Panc1 (cell line): ENCODE results near the gene FBXO9. TPM values are rescaled to one million over a fixed set of nuclear protein-coding genes. Genes with fewer than 3 reads are reported as not detected.

Source experiments
- ATAC-seq: fragments of 200-7000 bp; cut with Tn5 transposase; 2 replicates; pipeline ENCODE4 v1.9.1; 2020; ENCODE audit warnings: mild to moderate bottlenecking, moderate library complexity
- BruUV-seq: library from RNA; stranded (reverse); fragments of 400-500 nt; replicated peaks from 2 replicates; lab custom pipeline; 2021; lab: Mats Ljungman, UMichigan
- CTCF ChIA-PET: fragments of 300-600 bp; sonication (Branson Sonifier 250); formaldehyde crosslinking; loops from one replicate; lab custom pipeline; 2022; ENCODE audit warnings: antibody characterized with exemption; lab: Charles Lee
- POLR2A ChIA-PET: fragments of 300-600 bp; sonication (Branson Sonifier 250); formaldehyde crosslinking; loops from one replicate; lab custom pipeline; 2022; ENCODE audit warnings: antibody characterized with exemption; lab: Charles Lee
- DNase-seq: peaks from one replicate; pipeline ENCODE4 v3.0.0-alpha.2; 2010; ENCODE audit warnings: low read depth, low spot score
- H3K27ac ChIP-seq: 2 replicates; pipeline ENCODE4 v1.5.1; 2011; ENCODE audit warnings: mild to moderate bottlenecking, low read length, inconsistent platforms
- H3K27me3 ChIP-seq: fragments of 200-500 bp; sonication (Bioruptor generic); 2 replicates; pipeline ENCODE4 v1.6.0; 2014; ENCODE audit warnings: low read length, inconsistent platforms; ENCODE audit not compliant: control insufficient read depth, insufficient read depth
- H3K36me3 ChIP-seq: fragments of 200-500 bp; sonication (Bioruptor generic); 2 replicates; pipeline ENCODE4 v1.5.1; 2014; ENCODE audit warnings: inconsistent platforms, mild to moderate bottlenecking, low read length, moderate library complexity; ENCODE audit not compliant: control insufficient read depth, insufficient read depth
- H3K4me1 ChIP-seq: 2 replicates; pipeline ENCODE4 v1.5.1; 2011; ENCODE audit warnings: inconsistent platforms, mild to moderate bottlenecking, low read length, moderate library complexity; ENCODE audit not compliant: control insufficient read depth, insufficient read depth
- H3K4me3 ChIP-seq, 2 experiments: 2 replicates each; pipeline ENCODE4 v1.5.1; 2011 to 2012; ENCODE audit warnings: low read depth in 2 of 2, low read length in 2 of 2, mild to moderate bottlenecking in 2 of 2, inconsistent platforms in 1 of 2, moderate library complexity in 1 of 2
- H3K9me3 ChIP-seq: fragments of 200-500 bp; sonication (Bioruptor generic); 2 replicates; pipeline ENCODE4 v1.5.1; 2014; ENCODE audit warnings: low read depth, mild to moderate bottlenecking, inconsistent platforms, low read length, moderate library complexity; ENCODE audit not compliant: control insufficient read depth, insufficient read depth
- CTCF ChIP-seq: fragments of 450-650 bp; IDR thresholded peaks from 2 replicates; pipeline ENCODE4 v1.5.1; 2017; ENCODE audit warnings: mild to moderate bottlenecking
- POLR2AphosphoS5 ChIP-seq: IDR thresholded peaks from 2 replicates; pipeline ENCODE4 v1.6.1; 2012; ENCODE audit warnings: mild to moderate bottlenecking, low read depth, low read length, moderate library complexity
- REST ChIP-seq, 2 experiments: IDR thresholded peaks; 2 replicates each; pipeline ENCODE4 v1.6.1; 2011 to 2012; ENCODE audit warnings: low read depth in 2 of 2, control low read depth in 1 of 2, low read length in 1 of 2, mild to moderate bottlenecking in 1 of 2, moderate library complexity in 1 of 2; ENCODE audit not compliant: insufficient read depth in 1 of 2
- SIN3A ChIP-seq: IDR thresholded peaks from 2 replicates; pipeline ENCODE4 v1.6.1; 2012; ENCODE audit warnings: low read depth, mild to moderate bottlenecking, low read length, moderate library complexity, borderline replicate concordance; ENCODE audit not compliant: insufficient read depth
- TCF7L2 ChIP-seq: IDR thresholded peaks from 2 replicates; pipeline ENCODE4 v1.6.1; 2011; ENCODE audit warnings: mild to moderate bottlenecking, low read depth, low read length, inconsistent platforms
- in situ Hi-C: cut with HindIII; loops from 2 replicates; pipeline ENCODE4 v1.10.0; 2016; ENCODE audit warnings: low sequenced_read_pairs, low pct_unique_long_range_greater_than_20kb
- intact Hi-C: fragments of 100-400 bp; cut with micrococcal nuclease; formaldehyde crosslinking; loops from one replicate; pipeline ENCODE4 v1.10.0; 2022; ENCODE audit not compliant: unreplicated experiment
- total RNA-seq: library from RNA; stranded (reverse); gene quantifications from one replicate; pipeline ENCODE4 v1.2.1, GENCODE V29; 2021; ENCODE audit not compliant: unreplicated experiment

Gene FBXO9
- total RNA-seq, 1 experiment from 2014 or later = 60.0 TPM

DNA sequence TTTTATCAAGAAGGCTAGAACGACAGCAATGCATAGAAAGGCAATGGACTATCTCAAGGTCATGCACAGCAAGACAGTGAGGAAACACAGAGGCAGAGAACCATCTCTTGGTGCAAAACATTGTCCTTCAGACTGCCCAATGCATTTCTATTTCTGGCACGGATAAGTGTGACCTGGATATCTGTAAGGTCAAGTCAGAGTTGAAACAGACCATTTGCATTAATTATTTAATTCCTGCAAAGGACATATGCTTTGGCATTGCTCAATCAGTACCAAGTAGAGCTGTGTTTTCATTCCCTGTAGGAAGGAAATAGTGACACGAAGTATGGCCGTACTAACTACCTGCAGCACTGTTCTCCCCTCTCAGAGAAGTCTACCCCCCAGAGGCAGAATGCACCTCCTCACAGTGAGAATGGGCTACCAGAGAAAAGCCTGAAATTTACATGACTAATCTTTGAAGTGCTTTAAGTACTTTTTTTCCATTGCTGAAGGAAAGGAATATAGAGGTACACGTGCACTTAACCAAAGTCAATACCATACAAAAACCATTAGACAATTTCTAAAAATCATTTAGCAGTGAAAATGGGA, 38.0 kb upstream of the FBXO9 start:
- H3K36me3 ChIP-seq = no peaks in the 10 kb centered on the region
- intact Hi-C loops = no loop called here

DNA sequence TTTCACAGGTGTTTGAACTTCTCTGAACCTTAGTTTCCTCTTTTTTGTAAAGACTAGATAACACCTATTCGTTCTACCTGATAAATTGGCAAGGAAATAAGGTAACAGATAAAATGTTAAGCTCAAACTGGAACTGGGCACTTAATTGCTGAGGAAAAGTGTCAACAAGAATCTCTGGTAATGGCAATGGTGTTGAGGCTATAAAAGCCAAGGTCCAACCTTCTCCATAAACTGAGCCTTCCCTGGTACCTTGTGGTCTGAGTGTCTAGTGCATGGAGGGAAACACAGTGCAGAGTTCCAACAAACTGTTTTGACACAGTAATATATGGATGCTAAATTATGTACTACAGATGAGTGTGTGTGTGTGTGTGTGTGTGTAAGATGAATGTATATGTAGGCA, 36.7 kb upstream of the FBXO9 start:
- ChIA-PET CTCF (interaction anchor here (0.6 kb wide), 1 partner anchor 1612 kb away, joined by 3 read pairs; no protein-coding TSS in a partner anchor), POLR2A (no interaction called here)
- Histone ChIP-seq H3K27ac (no peak overlapping the region), H3K4me3 (no peak overlapping the region), H3K36me3 (no peaks in the 10 kb centered on the region), H3K4me1 (no peaks in the 10 kb centered on the region), H3K27me3 (no peaks in the 10 kb centered on the region), H3K9me3 (no peaks in the 10 kb centered on the region)
- no peak for ATAC-seq
- in situ Hi-C loops = no loop called here
- TF ChIP-seq SIN3A (no peak), CTCF (no peak), POLR2AphosphoS5 (no peak), REST (IDR thresholded peaks at IDR 0.05; ENCODE audit: insufficient read depth in 1 of 2, low read depth in 2 of 2, low read length in 1 of 2) (no peak), TCF7L2 (no peak)
- no TSS peak for BruUV-seq
- intact Hi-C loops = no loop called here
- no peak for DNase-seq

More for the DNA sequence above, 38.0 kb upstream of the FBXO9 start:
- DNase-seq = no peak
- no TSS peak for BruUV-seq
- ATAC-seq = no peak
- ChIA-PET CTCF (no interaction called here), POLR2A (no interaction called here)
- in situ Hi-C loops = no loop called here
- no peaks in the 10 kb centered on the region for H3K27me3 ChIP-seq
- H3K4me3 ChIP-seq = no peak overlapping the region
- no peaks in the 10 kb centered on the region for H3K9me3 ChIP-seq
- H3K4me1 ChIP-seq = no peaks in the 10 kb centered on the region
- H3K27ac ChIP-seq = no peak overlapping the region
- TF ChIP-seq CTCF = no peak
- no peak for TF ChIP-seq SIN3A
- TF ChIP-seq REST (IDR thresholded peaks at IDR 0.05; ENCODE audit: insufficient read depth in 1 of 2, low read depth in 2 of 2, low read length in 1 of 2) = no peak
- TF ChIP-seq TCF7L2 = no peak
- TF ChIP-seq POLR2AphosphoS5 = no peak
